OCI-LY1 (cell line): ENCODE measurements around the gene FRMD5.

Source experiments
- H2AFZ ChIP-seq: fragments of 200-600 bp; sonication (generic), shearing (Covaris generic); 2 replicates; pipeline ENCODE4 v1.6.0; 2014; ENCODE audit warnings: antibody characterized with exemption, mild to moderate bottlenecking, low read length
- H3F3A ChIP-seq: fragments of 200-600 bp; sonication (generic), shearing (Covaris generic); 2 replicates; pipeline ENCODE4 v1.6.0; 2014; ENCODE audit warnings: mild to moderate bottlenecking, antibody characterized with exemption, low read length, moderate library complexity; ENCODE audit not compliant: insufficient read depth
- H3K27ac ChIP-seq: fragments of 200-600 bp; sonication (generic); 2 replicates; pipeline ENCODE4 v1.5.1; 2014; ENCODE audit warnings: low read length, mixed run types, mild to moderate bottlenecking, low read depth; ENCODE audit not compliant: poor library complexity, severe bottlenecking
- H3K27me3 ChIP-seq: fragments of 200-600 bp; sonication (generic); 2 replicates; pipeline ENCODE4 v1.6.0; 2014; ENCODE audit warnings: antibody characterized with exemption, mild to moderate bottlenecking, low read length, moderate library complexity; ENCODE audit not compliant: insufficient read depth
- H3K36me3 ChIP-seq: fragments of 200-600 bp; sonication (generic); 2 replicates; pipeline ENCODE4 v1.6.1; 2014; ENCODE audit warnings: mild to moderate bottlenecking, antibody characterized with exemption, low read length, moderate library complexity, mixed read lengths; ENCODE audit not compliant: insufficient read depth
- H3K4me1 ChIP-seq: fragments of 200-600 bp; sonication (generic); 2 replicates; pipeline ENCODE4 v1.5.1; 2014; ENCODE audit warnings: mild to moderate bottlenecking, low read length, moderate library complexity; ENCODE audit not compliant: insufficient read depth, severe bottlenecking
- H3K4me2 ChIP-seq: fragments of 200-600 bp; sonication (generic), shearing (Covaris generic); 2 replicates; pipeline ENCODE4 v1.6.1; 2014; ENCODE audit warnings: low read length
- H3K4me3 ChIP-seq: fragments of 200-600 bp; sonication (generic); 2 replicates; pipeline ENCODE4 v1.5.1; 2014; ENCODE audit warnings: low read length, low read depth, mild to moderate bottlenecking, mixed read lengths; ENCODE audit not compliant: poor library complexity, severe bottlenecking
- H3K79me2 ChIP-seq: fragments of 200-600 bp; shearing (Covaris generic); 2 replicates; pipeline ENCODE4 v1.6.1; 2016; ENCODE audit warnings: mixed run types, low read length, mixed read lengths; ENCODE audit not compliant: insufficient read depth
- H3K9ac ChIP-seq: fragments of 200-600 bp; sonication (generic), shearing (Covaris generic); 2 replicates; pipeline ENCODE4 v1.6.1; 2014; ENCODE audit warnings: mild to moderate bottlenecking, low read length, mixed read lengths
- H3K9me2 ChIP-seq: fragments of 200-600 bp; sonication (generic), shearing (Covaris generic); 2 replicates; pipeline ENCODE4 v1.6.1; 2014; ENCODE audit warnings: low read depth, mild to moderate bottlenecking, low read length, mixed read lengths
- H3K9me3 ChIP-seq: fragments of 200-600 bp; shearing (Covaris generic); 2 replicates; pipeline ENCODE4 v1.6.1; 2014; ENCODE audit warnings: low read length, mixed read lengths
- H4K20me1 ChIP-seq: fragments of 200-600 bp; sonication (generic), shearing (Covaris generic); 2 replicates; pipeline ENCODE4 v1.6.0; 2016; ENCODE audit warnings: mild to moderate bottlenecking, low read length; ENCODE audit not compliant: insufficient read depth
- EZH2 ChIP-seq: fragments of 200-600 bp; sonication (generic), shearing (Covaris generic); IDR thresholded peaks from 2 replicates; pipeline ENCODE4 v1.8.0; 2017; ENCODE audit warnings: borderline replicate concordance, mixed run types, mild to moderate bottlenecking, antibody characterized with exemption, low read length, moderate library complexity, mixed read lengths
- TF ChIP-seq, protein P1 (sequence below): fragments of 200-600 bp; sonication (generic), shearing (Covaris generic); IDR thresholded peaks from 2 replicates; pipeline ENCODE4 v1.5.1; 2017; ENCODE audit warnings: mild to moderate bottlenecking, antibody characterized with exemption, low read length, moderate library complexity, mixed read lengths

Gene FRMD5

DNA sequence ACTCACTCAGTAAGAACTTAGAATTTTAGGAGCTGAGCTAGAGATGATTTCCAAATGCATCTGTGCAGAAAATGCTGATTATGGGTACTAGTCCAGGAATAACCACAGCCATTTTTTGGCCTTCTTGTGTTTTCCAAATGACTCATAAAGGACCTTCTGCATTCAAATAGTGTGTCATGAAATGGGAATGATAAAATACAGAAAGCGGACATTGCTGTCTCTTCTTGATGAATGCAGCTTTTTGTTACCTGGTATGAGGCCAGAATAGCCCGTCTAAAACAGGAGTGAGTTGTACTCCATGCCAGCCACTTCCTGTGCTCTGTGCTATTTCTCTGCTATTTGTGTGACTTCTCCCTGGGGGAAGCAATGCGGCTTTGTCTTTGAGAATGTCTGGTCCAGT is 20.5 kb upstream of the FRMD5 start:
- H2AFZ ChIP-seq = no peak overlapping the region
- no peaks in the 10 kb centered on the region for H3K27me3 ChIP-seq
- H3K27ac ChIP-seq = no peak overlapping the region
- H3K36me3 ChIP-seq = no peaks in the 10 kb centered on the region
- H3K9me3 ChIP-seq = no peaks in the 10 kb centered on the region
- no peak overlapping the region for H3K4me3 ChIP-seq
- TF ChIP-seq, protein P1, sequence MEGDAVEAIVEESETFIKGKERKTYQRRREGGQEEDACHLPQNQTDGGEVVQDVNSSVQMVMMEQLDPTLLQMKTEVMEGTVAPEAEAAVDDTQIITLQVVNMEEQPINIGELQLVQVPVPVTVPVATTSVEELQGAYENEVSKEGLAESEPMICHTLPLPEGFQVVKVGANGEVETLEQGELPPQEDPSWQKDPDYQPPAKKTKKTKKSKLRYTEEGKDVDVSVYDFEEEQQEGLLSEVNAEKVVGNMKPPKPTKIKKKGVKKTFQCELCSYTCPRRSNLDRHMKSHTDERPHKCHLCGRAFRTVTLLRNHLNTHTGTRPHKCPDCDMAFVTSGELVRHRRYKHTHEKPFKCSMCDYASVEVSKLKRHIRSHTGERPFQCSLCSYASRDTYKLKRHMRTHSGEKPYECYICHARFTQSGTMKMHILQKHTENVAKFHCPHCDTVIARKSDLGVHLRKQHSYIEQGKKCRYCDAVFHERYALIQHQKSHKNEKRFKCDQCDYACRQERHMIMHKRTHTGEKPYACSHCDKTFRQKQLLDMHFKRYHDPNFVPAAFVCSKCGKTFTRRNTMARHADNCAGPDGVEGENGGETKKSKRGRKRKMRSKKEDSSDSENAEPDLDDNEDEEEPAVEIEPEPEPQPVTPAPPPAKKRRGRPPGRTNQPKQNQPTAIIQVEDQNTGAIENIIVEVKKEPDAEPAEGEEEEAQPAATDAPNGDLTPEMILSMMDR = no peak
- TF ChIP-seq EZH2 = no peak
- no peak overlapping the region for H3K4me2 ChIP-seq
- no peaks in the 10 kb centered on the region for H3K4me1 ChIP-seq
- H3K79me2 ChIP-seq = no peaks in the 10 kb centered on the region
- no peak overlapping the region for H3K9ac ChIP-seq
- no peaks in the 10 kb centered on the region for H3K9me2 ChIP-seq
- no peaks in the 10 kb centered on the region for H3F3A ChIP-seq
- no peaks in the 10 kb centered on the region for H4K20me1 ChIP-seq

DNA sequence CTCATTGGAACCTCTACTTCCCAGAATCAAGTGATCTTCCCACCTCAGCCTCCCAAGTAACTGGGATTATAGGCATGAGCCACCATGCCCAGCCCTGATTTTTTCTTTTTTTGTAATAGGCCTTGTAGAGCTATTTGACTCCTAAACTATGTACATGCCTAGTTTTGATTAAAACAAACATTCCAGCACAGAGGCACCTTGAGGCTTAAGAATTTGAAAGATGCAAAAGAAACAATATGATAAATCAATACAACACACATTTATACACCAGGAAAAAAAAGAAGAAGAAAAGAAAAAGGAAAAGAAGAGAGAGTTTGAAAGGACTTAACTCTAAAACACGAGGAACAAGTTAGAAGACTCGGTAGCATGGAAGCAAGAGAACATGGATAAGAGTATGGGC is 13.9 kb upstream of the FRMD5 start:
- no peaks in the 10 kb centered on the region for H3K79me2 ChIP-seq

DNA sequence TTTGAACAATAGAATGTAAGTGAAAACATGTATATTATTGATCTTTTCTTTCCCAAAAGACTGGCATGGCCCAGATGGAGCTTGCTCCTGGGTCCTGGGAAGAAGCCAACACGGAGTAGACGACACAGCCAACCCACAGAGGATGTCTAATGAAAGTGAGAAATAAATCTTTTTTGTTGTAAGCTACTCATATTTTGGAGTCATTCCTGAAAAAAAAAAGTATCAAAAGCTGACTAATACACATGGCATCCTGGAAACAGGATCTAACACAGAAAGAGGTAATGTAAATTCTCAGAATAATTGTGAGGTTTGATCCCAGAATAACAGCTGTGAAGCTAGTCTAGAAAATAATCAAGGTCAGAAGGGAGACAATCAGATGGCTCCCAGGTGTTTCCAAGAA is 12.6 kb upstream of the FRMD5 start:
- H3K36me3 ChIP-seq = no peaks in the 10 kb centered on the region
- no peaks in the 10 kb centered on the region for H3K79me2 ChIP-seq
- no peaks in the 10 kb centered on the region for H3K9me2 ChIP-seq
- no peak overlapping the region for H3K4me3 ChIP-seq
- H3F3A ChIP-seq = no peaks in the 10 kb centered on the region
- no peak overlapping the region for H3K4me2 ChIP-seq
- H2AFZ ChIP-seq = no peak overlapping the region
- no peak overlapping the region for H3K27ac ChIP-seq
- H4K20me1 ChIP-seq = no peaks in the 10 kb centered on the region
- no peaks in the 10 kb centered on the region for H3K27me3 ChIP-seq
- H3K9me3 ChIP-seq = no peaks in the 10 kb centered on the region
- TF ChIP-seq, protein P1 = no peak
- TF ChIP-seq EZH2 = no peak
- H3K4me1 ChIP-seq = no peaks in the 10 kb centered on the region
- H3K9ac ChIP-seq = no peak overlapping the region

More for the DNA sequence above, 13.9 kb upstream of the FRMD5 start:
- H3K4me2 ChIP-seq = no peak overlapping the region
- H3K9me3 ChIP-seq = no peaks in the 10 kb centered on the region
- H3K36me3 ChIP-seq = no peaks in the 10 kb centered on the region
- H3K27me3 ChIP-seq = no peaks in the 10 kb centered on the region
- no peak overlapping the region for H2AFZ ChIP-seq
- TF ChIP-seq, protein P1 = no peak
- no peak for TF ChIP-seq EZH2
- no peak overlapping the region for H3K9ac ChIP-seq
- H4K20me1 ChIP-seq = no peaks in the 10 kb centered on the region
- no peaks in the 10 kb centered on the region for H3K4me1 ChIP-seq
- no peaks in the 10 kb centered on the region for H3K9me2 ChIP-seq
- H3F3A ChIP-seq = no peaks in the 10 kb centered on the region
- no peak overlapping the region for H3K4me3 ChIP-seq
- no peak overlapping the region for H3K27ac ChIP-seq
